Liver (tissue), 9 donors: ENCODE results near the gene TMEM220. TPM values are rescaled to one million over a fixed set of nuclear protein-coding genes. Genes with fewer than 3 reads are reported as not detected.

Experiments used
- DNase-seq: peaks from one replicate; pipeline ENCODE4 v3.0.0-alpha.2; 2017; ENCODE audit warnings: low spot score
- H3K27ac ChIP-seq, 2 donors: one replicate each; pipeline ENCODE4 v1.7.0; 2013; ENCODE audit warnings: inconsistent platforms in 2 of 2, low read length in 2 of 2, control low read depth in 1 of 2, low read depth in 1 of 2, mild to moderate bottlenecking in 1 of 2
- H3K27me3 ChIP-seq, 4 donors: one replicate each; pipeline versions ENCODE4 v1.6.1 to v1.7.0; 2013; ENCODE audit warnings: low read length in 3 of 4, inconsistent platforms in 1 of 4, mild to moderate bottlenecking in 1 of 4, moderate library complexity in 1 of 4; ENCODE audit not compliant: control insufficient read depth in 4 of 4, insufficient read depth in 4 of 4
- H3K36me3 ChIP-seq, 4 donors: one replicate each; pipeline versions ENCODE4 v1.6.1 to v1.7.0; 2013; ENCODE audit warnings: low read length in 3 of 4, mild to moderate bottlenecking in 3 of 4, low read depth in 1 of 4, moderate library complexity in 1 of 4; ENCODE audit not compliant: control insufficient read depth in 4 of 4, insufficient read depth in 3 of 4
- H3K4me1 ChIP-seq, 4 donors: one replicate each; pipeline versions ENCODE4 v1.6.1 to v1.7.0; 2013; ENCODE audit warnings: low read length in 3 of 4, mild to moderate bottlenecking in 3 of 4, moderate library complexity in 1 of 4; ENCODE audit not compliant: control insufficient read depth in 4 of 4, insufficient read depth in 4 of 4
- H3K4me3 ChIP-seq, 3 donors: one replicate each; pipeline versions ENCODE4 v1.6.1 to v1.7.0; 2013; ENCODE audit warnings: low read length in 3 of 3, control low read depth in 1 of 3, low read depth in 1 of 3, mild to moderate bottlenecking in 1 of 3
- H3K9ac ChIP-seq, 2 donors: one replicate each; pipeline ENCODE4 v1.7.0; 2013; ENCODE audit warnings: low read length in 2 of 2, mild to moderate bottlenecking in 2 of 2, moderate library complexity in 2 of 2, control low read depth in 1 of 2, low read depth in 1 of 2
- H3K9me3 ChIP-seq, 4 donors: one replicate each; pipeline versions ENCODE4 v1.6.1 to v1.7.0; 2013; ENCODE audit warnings: low read length in 3 of 4; ENCODE audit not compliant: control insufficient read depth in 4 of 4
- EGR1 ChIP-seq, 2 donors: IDR thresholded peaks; 2 replicates each; pipeline ENCODE4 v1.6.1; 2016 to 2018; ENCODE audit warnings: antibody characterized with exemption in 2 of 2, low read depth in 2 of 2
- FOXA1 ChIP-seq: IDR thresholded peaks from 2 replicates; pipeline ENCODE4 v1.6.1; 2016; ENCODE audit warnings: antibody characterized with exemption
- FOXA2 ChIP-seq: IDR thresholded peaks from 2 replicates; pipeline ENCODE4 v1.6.1; 2016; ENCODE audit warnings: antibody characterized with exemption
- GABPA ChIP-seq, 2 donors: IDR thresholded peaks in 1 of 2; conservative IDR thresholded peaks in 1 of 2; 2 replicates each; pipeline ENCODE4 v1.6.1; 2016; ENCODE audit warnings: antibody characterized with exemption in 2 of 2, mild to moderate bottlenecking in 1 of 2, moderate library complexity in 1 of 2
- HNF4A ChIP-seq, 2 donors: conservative IDR thresholded peaks; 2 replicates each; pipeline ENCODE4 v1.6.1; 2016; ENCODE audit warnings: antibody characterized with exemption in 2 of 2, mild to moderate bottlenecking in 2 of 2
- HNF4G ChIP-seq: IDR thresholded peaks from 2 replicates; pipeline ENCODE4 v1.6.1; 2016; ENCODE audit warnings: antibody characterized with exemption
- JUND ChIP-seq, 2 donors: IDR thresholded peaks; 2 replicates each; pipeline ENCODE4 v1.6.1; 2016; ENCODE audit warnings: antibody characterized with exemption in 2 of 2
- NR2F2 ChIP-seq: IDR thresholded peaks from 2 replicates; pipeline ENCODE4 v1.6.1; 2016; ENCODE audit warnings: antibody characterized with exemption
- RAD21 ChIP-seq, 2 donors: IDR thresholded peaks; 2 replicates each; pipeline ENCODE4 v1.6.1; 2016; ENCODE audit warnings: antibody characterized with exemption in 2 of 2, mild to moderate bottlenecking in 2 of 2
- RXRA ChIP-seq, 2 donors: IDR thresholded peaks; 2 replicates each; pipeline ENCODE4 v1.6.1; 2017 to 2018; ENCODE audit warnings: antibody characterized with exemption in 2 of 2, mild to moderate bottlenecking in 1 of 2
- SP1 ChIP-seq: IDR thresholded peaks from 2 replicates; pipeline ENCODE4 v1.6.1; 2018; ENCODE audit warnings: antibody characterized with exemption, mild to moderate bottlenecking
- TAF1 ChIP-seq: conservative IDR thresholded peaks from 2 replicates; pipeline ENCODE4 v1.6.1; 2016; ENCODE audit warnings: antibody characterized with exemption, mild to moderate bottlenecking
- YY1 ChIP-seq: IDR thresholded peaks from 2 replicates; pipeline ENCODE4 v1.6.1; 2016; ENCODE audit warnings: antibody characterized with exemption, mild to moderate bottlenecking
- WGBS: extraction: QIAGEN DNeasy Blood & Tissue Kit; methylation state at CpG from one replicate; pipeline ENCODE4 v1.1.7; 2013; 5-methylcytosine and 5-hydroxymethylcytosine counted together
- polyA plus RNA-seq, 2 donors: library from polyadenylated mRNA; stranded (reverse) in 1 of 2; unstranded in 1 of 2; fragments of 200-250 nt in 1 of 2; fragments of >200 nt in 1 of 2; fragmentation: Nextera tagmentation in 1 of 2; extraction: Ambion mirVana in 1 of 2; gene quantifications; one replicate each; pipeline versions ENCODE4 v1.2.1 to v1.2.3, GENCODE V29; 2013 to 2015
- total RNA-seq, 2 donors: library from RNA; depleted of rRNA; stranded (reverse); fragments of >200 nt; gene quantifications; one replicate each; pipeline ENCODE4 v1.2.3, GENCODE V29; 2014
- TF ChIP-seq, protein P1 (sequence below): IDR thresholded peaks from 2 replicates; pipeline ENCODE4 v1.6.1; 2016; ENCODE audit warnings: antibody characterized with exemption
- TF ChIP-seq, protein P2 (sequence below): IDR thresholded peaks from 2 replicates; pipeline ENCODE4 v1.6.1; 2016; ENCODE audit warnings: antibody characterized with exemption
- TF ChIP-seq, protein P3 (sequence below): IDR thresholded peaks from 2 replicates; pipeline ENCODE4 v1.6.1; 2016; ENCODE audit warnings: antibody characterized with exemption, mild to moderate bottlenecking
- TF ChIP-seq, protein P4 (sequence below): fragments of 150-350 bp; IDR thresholded peaks from 2 replicates; pipeline ENCODE4 v1.5.1; 2017; ENCODE audit warnings: improper control_type of control experiment, low read depth, low read length; ENCODE audit not compliant: missing input control
- TF ChIP-seq, protein P5 (sequence below): IDR thresholded peaks from 2 replicates; pipeline ENCODE4 v1.6.1; 2016; ENCODE audit warnings: antibody characterized with exemption
- donor health status: healthy.
- donor health status: healthy.
- donor health status: healthy.
- donor health status: healthy.
- donor health status: healthy.

Gene TMEM220
- total and polyA plus RNA-seq, 4 donors = 19.6 to 126 (median 28.8) TPM

DNA sequence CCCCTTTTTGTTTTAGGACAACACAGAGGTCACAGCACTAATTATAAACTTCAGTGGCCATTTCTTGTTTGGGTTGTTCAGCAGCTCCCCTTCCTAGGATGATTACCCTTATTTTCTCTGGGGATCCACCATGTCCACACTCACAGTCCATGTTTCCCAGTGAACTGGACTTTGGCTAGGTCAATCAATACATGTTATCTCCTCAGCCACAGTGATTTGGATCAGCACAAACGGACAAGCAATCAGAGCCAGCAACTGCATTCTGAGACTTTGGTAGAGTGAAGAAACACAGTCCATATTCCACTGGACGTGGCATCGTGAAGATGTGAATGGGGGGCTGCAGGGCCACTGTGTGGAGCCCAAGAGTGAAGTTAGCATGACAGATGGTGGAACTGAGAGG is 4.6 kb downstream of the TMEM220 start:
- Histone ChIP-seq H3K36me3 (peaks cover 0 to 20% (median 3%) of the 10 kb centered on the region in 4 donors), H3K27ac (peak overlapping the region; percentile 60 to 83), H3K4me1 (peaks cover 2 to 51% (median 37%) of the 10 kb centered on the region in 4 donors), H3K27me3 (no peaks in the 10 kb centered on the region), H3K9me3 (no peaks in the 10 kb centered on the region), H3K9ac (no peak overlapping the region), H3K4me3 (no peak overlapping the region)
- no peak for DNase-seq
- TF ChIP-seq SP1 = peak; percentile 93
- TF ChIP-seq, protein P1, sequence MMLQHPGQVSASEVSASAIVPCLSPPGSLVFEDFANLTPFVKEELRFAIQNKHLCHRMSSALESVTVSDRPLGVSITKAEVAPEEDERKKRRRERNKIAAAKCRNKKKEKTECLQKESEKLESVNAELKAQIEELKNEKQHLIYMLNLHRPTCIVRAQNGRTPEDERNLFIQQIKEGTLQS = no peak
- TF ChIP-seq RXRA (IDR thresholded peaks at IDR 0.05) = peak; percentile 94 to 96
- peak; percentile 99 for TF ChIP-seq HNF4A (conservative IDR thresholded peaks at IDR 0.05)
- TF ChIP-seq, protein P2, sequence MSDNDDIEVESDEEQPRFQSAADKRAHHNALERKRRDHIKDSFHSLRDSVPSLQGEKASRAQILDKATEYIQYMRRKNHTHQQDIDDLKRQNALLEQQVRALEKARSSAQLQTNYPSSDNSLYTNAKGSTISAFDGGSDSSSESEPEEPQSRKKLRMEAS = peak; percentile 91
- peak; percentile 99 for TF ChIP-seq HNF4G
- TF ChIP-seq RAD21 (IDR thresholded peaks at IDR 0.05) = peak; percentile 40 to 58
- TF ChIP-seq FOXA2 = peak; percentile 41
- peak; percentile 60 for TF ChIP-seq FOXA1
- TF ChIP-seq, protein P3, sequence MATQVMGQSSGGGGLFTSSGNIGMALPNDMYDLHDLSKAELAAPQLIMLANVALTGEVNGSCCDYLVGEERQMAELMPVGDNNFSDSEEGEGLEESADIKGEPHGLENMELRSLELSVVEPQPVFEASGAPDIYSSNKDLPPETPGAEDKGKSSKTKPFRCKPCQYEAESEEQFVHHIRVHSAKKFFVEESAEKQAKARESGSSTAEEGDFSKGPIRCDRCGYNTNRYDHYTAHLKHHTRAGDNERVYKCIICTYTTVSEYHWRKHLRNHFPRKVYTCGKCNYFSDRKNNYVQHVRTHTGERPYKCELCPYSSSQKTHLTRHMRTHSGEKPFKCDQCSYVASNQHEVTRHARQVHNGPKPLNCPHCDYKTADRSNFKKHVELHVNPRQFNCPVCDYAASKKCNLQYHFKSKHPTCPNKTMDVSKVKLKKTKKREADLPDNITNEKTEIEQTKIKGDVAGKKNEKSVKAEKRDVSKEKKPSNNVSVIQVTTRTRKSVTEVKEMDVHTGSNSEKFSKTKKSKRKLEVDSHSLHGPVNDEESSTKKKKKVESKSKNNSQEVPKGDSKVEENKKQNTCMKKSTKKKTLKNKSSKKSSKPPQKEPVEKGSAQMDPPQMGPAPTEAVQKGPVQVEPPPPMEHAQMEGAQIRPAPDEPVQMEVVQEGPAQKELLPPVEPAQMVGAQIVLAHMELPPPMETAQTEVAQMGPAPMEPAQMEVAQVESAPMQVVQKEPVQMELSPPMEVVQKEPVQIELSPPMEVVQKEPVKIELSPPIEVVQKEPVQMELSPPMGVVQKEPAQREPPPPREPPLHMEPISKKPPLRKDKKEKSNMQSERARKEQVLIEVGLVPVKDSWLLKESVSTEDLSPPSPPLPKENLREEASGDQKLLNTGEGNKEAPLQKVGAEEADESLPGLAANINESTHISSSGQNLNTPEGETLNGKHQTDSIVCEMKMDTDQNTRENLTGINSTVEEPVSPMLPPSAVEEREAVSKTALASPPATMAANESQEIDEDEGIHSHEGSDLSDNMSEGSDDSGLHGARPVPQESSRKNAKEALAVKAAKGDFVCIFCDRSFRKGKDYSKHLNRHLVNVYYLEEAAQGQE = peak; percentile 75
- TF ChIP-seq YY1 = peak; percentile 90
- TF ChIP-seq EGR1 (IDR thresholded peaks at IDR 0.05; ENCODE audit: low read depth in 2 of 2) = peak; percentile 49 to 79
- TF ChIP-seq NR2F2 = peak; percentile 73
- no peak for TF ChIP-seq TAF1
- TF ChIP-seq, protein P4, sequence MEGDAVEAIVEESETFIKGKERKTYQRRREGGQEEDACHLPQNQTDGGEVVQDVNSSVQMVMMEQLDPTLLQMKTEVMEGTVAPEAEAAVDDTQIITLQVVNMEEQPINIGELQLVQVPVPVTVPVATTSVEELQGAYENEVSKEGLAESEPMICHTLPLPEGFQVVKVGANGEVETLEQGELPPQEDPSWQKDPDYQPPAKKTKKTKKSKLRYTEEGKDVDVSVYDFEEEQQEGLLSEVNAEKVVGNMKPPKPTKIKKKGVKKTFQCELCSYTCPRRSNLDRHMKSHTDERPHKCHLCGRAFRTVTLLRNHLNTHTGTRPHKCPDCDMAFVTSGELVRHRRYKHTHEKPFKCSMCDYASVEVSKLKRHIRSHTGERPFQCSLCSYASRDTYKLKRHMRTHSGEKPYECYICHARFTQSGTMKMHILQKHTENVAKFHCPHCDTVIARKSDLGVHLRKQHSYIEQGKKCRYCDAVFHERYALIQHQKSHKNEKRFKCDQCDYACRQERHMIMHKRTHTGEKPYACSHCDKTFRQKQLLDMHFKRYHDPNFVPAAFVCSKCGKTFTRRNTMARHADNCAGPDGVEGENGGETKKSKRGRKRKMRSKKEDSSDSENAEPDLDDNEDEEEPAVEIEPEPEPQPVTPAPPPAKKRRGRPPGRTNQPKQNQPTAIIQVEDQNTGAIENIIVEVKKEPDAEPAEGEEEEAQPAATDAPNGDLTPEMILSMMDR = no peak
- peak; percentile 63 to 82 for TF ChIP-seq JUND (IDR thresholded peaks at IDR 0.05)
- TF ChIP-seq, protein P5, sequence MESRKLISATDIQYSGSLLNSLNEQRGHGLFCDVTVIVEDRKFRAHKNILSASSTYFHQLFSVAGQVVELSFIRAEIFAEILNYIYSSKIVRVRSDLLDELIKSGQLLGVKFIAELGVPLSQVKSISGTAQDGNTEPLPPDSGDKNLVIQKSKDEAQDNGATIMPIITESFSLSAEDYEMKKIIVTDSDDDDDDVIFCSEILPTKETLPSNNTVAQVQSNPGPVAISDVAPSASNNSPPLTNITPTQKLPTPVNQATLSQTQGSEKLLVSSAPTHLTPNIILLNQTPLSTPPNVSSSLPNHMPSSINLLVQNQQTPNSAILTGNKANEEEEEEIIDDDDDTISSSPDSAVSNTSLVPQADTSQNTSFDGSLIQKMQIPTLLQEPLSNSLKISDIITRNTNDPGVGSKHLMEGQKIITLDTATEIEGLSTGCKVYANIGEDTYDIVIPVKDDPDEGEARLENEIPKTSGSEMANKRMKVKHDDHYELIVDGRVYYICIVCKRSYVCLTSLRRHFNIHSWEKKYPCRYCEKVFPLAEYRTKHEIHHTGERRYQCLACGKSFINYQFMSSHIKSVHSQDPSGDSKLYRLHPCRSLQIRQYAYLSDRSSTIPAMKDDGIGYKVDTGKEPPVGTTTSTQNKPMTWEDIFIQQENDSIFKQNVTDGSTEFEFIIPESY = peak; percentile 79
- peak in 1 of 2 donors; percentile 67 for TF ChIP-seq GABPA (IDR thresholded peaks at IDR 0.05 in 1 of 2, conservative IDR thresholded peaks at IDR 0.05 in 1 of 2)
- WGBS = 30% methylated on average over 3 of the region's 3 CpGs
